Endothelial cell of umbilical vein (primary cell): ENCODE results near the gene NARS2. TPM values are rescaled to one million over a fixed set of nuclear protein-coding genes. Genes with fewer than 3 reads are reported as not detected.

Experiments used
- BruUV-seq: library from RNA; stranded (reverse); fragments of 400-500 nt; replicated peaks from 2 replicates; lab custom pipeline; 2021; lab: Mats Ljungman, UMichigan
- CTCF ChIA-PET: fragments of 300-600, 350-600 bp; sonication (Branson Sonifier 250); formaldehyde crosslinking; loops from one replicate; lab custom pipeline; 2021; ENCODE audit warnings: antibody characterized with exemption, inconsistent platforms; lab: Charles Lee
- POLR2A ChIA-PET: fragments of 300-600, 350-600 bp; sonication (Branson Sonifier 250); formaldehyde crosslinking; loops from one replicate; lab custom pipeline; 2021; ENCODE audit warnings: antibody characterized with exemption, inconsistent platforms; lab: Charles Lee
- DNase-seq: peaks from one replicate; pipeline ENCODE4 v3.0.0-alpha.2; 2011; ENCODE audit warnings: low read depth, low spot score
- FAIRE-seq: peaks from 2 replicates; lab custom pipeline; 2011; peaks lifted over from hg19 to GRCh38; lab: Jason Lieb, UNC
- H2AFZ ChIP-seq: 2 replicates; pipeline ENCODE4 v1.6.0; 2012; ENCODE audit warnings: low read depth, low read length, control low read depth, inconsistent platforms
- H3K27ac ChIP-seq: 2 replicates; pipeline ENCODE4 v1.5.1; 2011; ENCODE audit warnings: low read depth, mild to moderate bottlenecking, control low read depth, low read length, moderate library complexity; ENCODE audit not compliant: insufficient read depth
- H3K27me3 ChIP-seq, 2 experiments: 2 replicates each; pipeline versions ENCODE4 v1.6.0 to v1.6.1; 2011; ENCODE audit warnings: low read length in 2 of 2, mixed read lengths in 1 of 2; ENCODE audit not compliant: control insufficient read depth in 2 of 2, insufficient read depth in 2 of 2
- H3K36me3 ChIP-seq, 2 experiments: 2 replicates in 1 of 2; 3 replicates in 1 of 2; pipeline ENCODE4 v1.5.1; 2011; ENCODE audit warnings: low read length in 2 of 2, mild to moderate bottlenecking in 1 of 2, moderate library complexity in 1 of 2; ENCODE audit not compliant: control insufficient read depth in 2 of 2, insufficient read depth in 2 of 2; ENCODE audit errors: extremely low read depth in 1 of 2
- H3K4me1 ChIP-seq: 3 replicates; pipeline ENCODE4 v1.5.1; 2011; ENCODE audit warnings: mild to moderate bottlenecking, low read length; ENCODE audit not compliant: control insufficient read depth, insufficient read depth; ENCODE audit errors: extremely low read depth
- H3K4me2 ChIP-seq: 2 replicates; pipeline ENCODE4 v1.6.1; 2011; ENCODE audit warnings: low read length, control low read depth, mixed read lengths; ENCODE audit not compliant: insufficient read depth
- H3K4me3 ChIP-seq, 3 experiments: fragments of 200-600 bp in 1 of 3; sonication (generic), shearing (Covaris generic) in 1 of 3; replicated peaks in 1 of 3; 2 replicates each; pipeline ENCODE4 v1.5.1; 2011 to 2016; ENCODE audit warnings: control low read depth in 3 of 3, low read length in 3 of 3, mild to moderate bottlenecking in 2 of 3, inconsistent platforms in 1 of 3, low read depth in 1 of 3, moderate library complexity in 1 of 3; ENCODE audit not compliant: insufficient read depth in 1 of 3
- H3K79me2 ChIP-seq: 2 replicates; pipeline ENCODE4 v1.6.0; 2012; ENCODE audit warnings: low read length, inconsistent platforms; ENCODE audit not compliant: control insufficient read depth, insufficient read depth
- H3K9ac ChIP-seq: replicated peaks from 2 replicates; pipeline ENCODE3; 2011; ENCODE audit warnings: low read length, control low read depth; ENCODE audit not compliant: insufficient read depth; ENCODE audit errors: extremely low read depth
- H3K9me1 ChIP-seq: replicated peaks from 3 replicates; pipeline ENCODE4 v1.6.0; 2011; ENCODE audit warnings: mild to moderate bottlenecking, low read length; ENCODE audit not compliant: control insufficient read depth, insufficient read depth; ENCODE audit errors: extremely low read depth
- H3K9me3 ChIP-seq: replicated peaks from 2 replicates; pipeline ENCODE4 v1.5.1; 2012; ENCODE audit warnings: low read length, inconsistent platforms; ENCODE audit not compliant: control insufficient read depth, insufficient read depth
- H4K20me1 ChIP-seq: replicated peaks from 2 replicates; pipeline ENCODE3; 2011; ENCODE audit warnings: mild to moderate bottlenecking, low read length; ENCODE audit not compliant: control insufficient read depth, insufficient read depth; ENCODE audit errors: extremely low read depth
- CTCF ChIP-seq, 2 donors: IDR thresholded peaks; 1 replicate in 1 of 2; 2 replicates in 1 of 2; pipeline ENCODE4 v1.5.1; 2011; ENCODE audit warnings: low read length in 2 of 2, mild to moderate bottlenecking in 2 of 2, moderate library complexity in 2 of 2, control low read depth in 1 of 2, inconsistent platforms in 1 of 2, low read depth in 1 of 2; ENCODE audit not compliant: insufficient read depth in 1 of 2; ENCODE audit errors: extremely low read depth in 1 of 2
- EZH2 ChIP-seq: IDR thresholded peaks from 2 replicates; pipeline ENCODE4 v1.6.1; 2012; ENCODE audit warnings: borderline replicate concordance, low read depth, mild to moderate bottlenecking, moderate library complexity, low read length, inconsistent platforms; ENCODE audit not compliant: severe bottlenecking
- FOS ChIP-seq: IDR thresholded peaks from 2 replicates; pipeline ENCODE4 v1.6.1; 2011; ENCODE audit warnings: mild to moderate bottlenecking, low read length, moderate library complexity, borderline replicate concordance; ENCODE audit not compliant: insufficient read depth
- GATA2 ChIP-seq: IDR thresholded peaks from 2 replicates; pipeline ENCODE4 v1.7.0; 2011; ENCODE audit warnings: low read depth, mild to moderate bottlenecking, moderate library complexity, mixed read lengths, low read length; ENCODE audit not compliant: insufficient read length, insufficient read depth
- JUN ChIP-seq: IDR thresholded peaks from 2 replicates; pipeline ENCODE4 v1.6.1; 2011; ENCODE audit warnings: borderline replicate concordance, low read depth; ENCODE audit not compliant: insufficient read length, insufficient read depth
- MAX ChIP-seq: IDR thresholded peaks from 2 replicates; pipeline ENCODE4 v1.6.1; 2011; ENCODE audit not compliant: insufficient read depth, insufficient read length
- MYC ChIP-seq: IDR thresholded peaks from one replicate; pipeline ENCODE4 v1.6.1; 2011; ENCODE audit warnings: mild to moderate bottlenecking, low read depth, low read length
- POLR2A ChIP-seq: IDR thresholded peaks from 2 replicates; pipeline ENCODE4 v1.6.1; 2012; ENCODE audit warnings: low read depth, mild to moderate bottlenecking, control low read depth, low read length
- POLR2AphosphoS5 ChIP-seq: IDR thresholded peaks from 2 replicates; pipeline ENCODE4 v1.6.1; 2012; ENCODE audit warnings: low read depth, mild to moderate bottlenecking, control low read depth, low read length, moderate library complexity; ENCODE audit not compliant: insufficient read depth
- dilution Hi-C: fragments of 300-500 bp; cut with MboI; formaldehyde crosslinking; loops from one replicate; pipeline ENCODE4 v1.15.0; 2019; ENCODE audit warnings: low sequenced_read_pairs; ENCODE audit not compliant: extremely low pct_ligation_motif_present
- intact Hi-C: fragments of 100-400 bp; cut with micrococcal nuclease; formaldehyde crosslinking; loops from one replicate; pipeline ENCODE4 v1.10.0; 2022
- polyA plus RNA-seq, 4 experiments: library from polyadenylated mRNA; depleted of rRNA in 3 of 4; stranded (reverse) in 3 of 4; unstranded in 1 of 4; fragments of >200 nt; gene quantifications; 2 replicates each; pipeline versions ENCODE4 v1.2.1 to v1.2.3, GENCODE V29; 2011 to 2012; ENCODE audit warnings: missing spikeins in 1 of 4
- total RNA-seq: library from RNA; stranded (reverse); gene quantifications from 2 replicates; pipeline ENCODE4 v1.2.3, GENCODE V29; 2021

The NARS2 gene
- total and polyA plus RNA-seq, 2 donors (not counting 3 experiments of a cell fraction or from before 2014, with no cell fraction given): 6.9 to 16.7 TPM

- TF ChIP-seq EZH2 (no peak), POLR2A (no peak), CTCF (IDR thresholded peaks at IDR 0.05; ENCODE audit: extremely low read depth in 1 of 2, insufficient read depth in 1 of 2, low read depth in 1 of 2, low read length in 2 of 2) (no peak), MYC (no peak), FOS (no peak), POLR2AphosphoS5 (no peak), JUN (no peak), GATA2 (no peak), MAX (no peak)
- Histone ChIP-seq H3K9me1 (no peaks in the 10 kb centered on the region), H3K9ac (no peak overlapping the region), H3K27ac (no peak overlapping the region), H3K36me3 (no peaks in the 10 kb centered on the region), H3K4me1 (peaks cover 4% of the 10 kb centered on the region), H2AFZ (no peak overlapping the region), H3K4me2 (no peak overlapping the region), H3K27me3 (no peaks in the 10 kb centered on the region), H4K20me1 (no peaks in the 10 kb centered on the region), H3K4me3 (no peak overlapping the region), H3K79me2 (no peaks in the 10 kb centered on the region), H3K9me3 (no peaks in the 10 kb centered on the region)
- intact Hi-C loops (no loop called here), dilution Hi-C loops (no loop called here)
- DNase-seq (peak; percentile 5), FAIRE-seq (no peak)
- ChIA-PET POLR2A (no interaction called here), CTCF (no interaction called here)
- BruUV-seq: no TSS peak
Observed at GRCh38 chr11:78499971-78500370, 74.7 kb downstream of the NARS2 start.
